Measurements from ENCODE around the gene GMPR. TPM values are rescaled to one million over a fixed set of nuclear protein-coding genes. Genes with fewer than 3 reads are reported as not detected.
A peak's percentile ranks its signal among the peaks of the same experiment; 100 is the strongest.

The GMPR gene
- total and polyA plus RNA-seq, 3 experiments from 2014 or later, result 0.66 to 1.4 (median 0.82) TPM

- Mint-ChIP-seq H3K4me3 (no peak overlapping the region), H3K36me3 (peaks cover 0 to 37% (median 7%) of the 10 kb centered on the region in 3 donors), H3K27me3 (peaks cover 0 to 2% of the 10 kb centered on the region in 2 donors), H3K9me3 (no peaks in the 10 kb centered on the region), H3K27ac (no peak overlapping the region), H3K4me1 (peaks cover 6 to 16% (median 16%) of the 10 kb centered on the region in 3 donors)
- H3K36me3 ChIP-seq (ENCODE audit: insufficient read depth, low read length), result no peaks in the 10 kb centered on the region
- ChIA-PET CTCF (interaction anchor here (0.6 to 6.3 kb wide), 20 partner anchors 8 to 634 kb away, joined by 3 to 120 read pairs (median 3); partner anchors contain the start of gene ATXN1), POLR2A (interaction anchor here (0.8 to 1.0 kb wide), 2 partner anchors 10 to 431 kb away, joined by 3 read pairs; no protein-coding TSS in a partner anchor)
- H3K4me1 ChIP-seq (ENCODE audit: insufficient read depth, low read length), result peaks cover 13% of the 10 kb centered on the region
- peak; percentile 70 to 83 (median 71) for DNase-seq
- no peaks in the 10 kb centered on the region for H3K9me3 ChIP-seq (ENCODE audit: low read length)
- no peak overlapping the region for H3K27ac ChIP-seq (ENCODE audit: low read depth, low read length)
- no peak overlapping the region for H3K4me3 ChIP-seq (ENCODE audit: low read length)
- H3K27me3 ChIP-seq (ENCODE audit: insufficient read depth, low read length, poor library complexity, severe bottlenecking), result no peaks in the 10 kb centered on the region
Observed at GRCh38 chr6:16332175-16332542, 93.8 kb downstream of the GMPR start.

- POLR2A ChIA-PET, result interaction anchor here (1.0 kb wide), 1 partner anchor 14 kb away, joined by 4 read pairs; no protein-coding TSS in a partner anchor
- no peak overlapping the region for H3K27ac ChIP-seq (ENCODE audit: low read depth, low read length)
- peaks cover 13% of the 10 kb centered on the region for H3K4me1 ChIP-seq (ENCODE audit: insufficient read depth, low read length)
Observed at GRCh38 chr6:16333580-16333979, 95.2 kb downstream of the GMPR start.

GRCh38 chr6:16334671-16335070 is 96.3 kb downstream of the GMPR start:
- CTCF ChIA-PET, result interaction anchor here (1.0 to 6.3 kb wide), 4 partner anchors 11 to 437 kb away, joined by 3 to 120 read pairs (median 16); no protein-coding TSS in a partner anchor
- DNase-seq, result no peak

More at GRCh38 chr6:16333580-16333979, 95.2 kb downstream of the GMPR start:
- Mint-ChIP-seq H3K27me3 (no peaks in the 10 kb centered on the region), H3K27ac (peak overlapping the region in 6 of 8 donors; percentile 28 to 73 (median 40)), H3K4me1 (peaks cover 4 to 16% (median 11%) of the 10 kb centered on the region in 3 donors), H3K4me3 (no peak overlapping the region), H3K36me3 (peaks cover 0 to 28% (median 5%) of the 10 kb centered on the region in 3 donors), H3K9me3 (no peaks in the 10 kb centered on the region)
- Histone ChIP-seq H3K4me3 (ENCODE audit: low read length) (no peak overlapping the region), H3K36me3 (ENCODE audit: insufficient read depth, low read length) (no peaks in the 10 kb centered on the region), H3K9me3 (ENCODE audit: low read length) (no peaks in the 10 kb centered on the region), H3K27me3 (ENCODE audit: insufficient read depth, low read length, poor library complexity, severe bottlenecking) (no peaks in the 10 kb centered on the region)
- CTCF ChIA-PET, result interaction anchor here (0.9 to 6.3 kb wide), 11 partner anchors 10 to 438 kb away, joined by 3 to 120 read pairs (median 3); partner anchors contain the start of gene ATXN1
- DNase-seq, result no peak

DNA sequence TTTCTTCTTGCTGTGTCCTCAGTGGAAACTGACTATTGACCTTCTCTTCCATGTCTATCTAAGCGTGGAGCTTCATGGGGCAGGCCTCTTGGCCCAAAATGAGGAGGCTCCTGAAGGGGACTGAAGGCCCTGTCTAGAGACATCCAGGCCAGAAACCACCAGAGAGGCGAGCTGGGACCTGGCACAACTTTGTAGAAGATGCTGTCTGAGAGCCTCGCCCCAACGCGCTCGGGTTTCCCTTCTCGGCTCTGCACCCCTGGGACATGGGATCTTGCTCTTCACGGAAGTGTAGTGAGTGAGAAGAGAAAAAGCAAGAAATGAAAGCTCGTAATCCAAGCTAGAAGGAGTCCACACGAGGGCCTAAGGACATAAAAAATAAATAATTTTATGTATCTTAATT is 96.8 kb downstream of the GMPR start:
- POLR2A ChIA-PET, result no interaction called here
- Mint-ChIP-seq H3K4me1 (peaks cover 0 to 11% (median 4%) of the 10 kb centered on the region in 3 donors), H3K4me3 (no peak overlapping the region), H3K9me3 (no peaks in the 10 kb centered on the region), H3K27me3 (no peaks in the 10 kb centered on the region), H3K27ac (peak overlapping the region in 6 of 8 donors; percentile 2 to 64 (median 16)), H3K36me3 (peaks cover 0 to 19% (median 5%) of the 10 kb centered on the region in 3 donors)
- Histone ChIP-seq H3K9me3 (ENCODE audit: low read length) (no peaks in the 10 kb centered on the region), H3K27ac (ENCODE audit: low read depth, low read length) (no peak overlapping the region), H3K27me3 (ENCODE audit: insufficient read depth, low read length, poor library complexity, severe bottlenecking) (no peaks in the 10 kb centered on the region), H3K36me3 (ENCODE audit: insufficient read depth, low read length) (no peaks in the 10 kb centered on the region), H3K4me3 (ENCODE audit: low read length) (no peak overlapping the region), H3K4me1 (ENCODE audit: insufficient read depth, low read length) (peaks cover 13% of the 10 kb centered on the region)
- CTCF ChIA-PET, result interaction anchor here (1.0 to 6.3 kb wide), 2 partner anchors 14 to 177 kb away, joined by 3 to 120 read pairs; no protein-coding TSS in a partner anchor
- DNase-seq, result no peak

More at GRCh38 chr6:16334671-16335070, 96.3 kb downstream of the GMPR start:
- H3K4me3 Mint-ChIP-seq, result no peak overlapping the region
- H3K27me3 Mint-ChIP-seq, result no peaks in the 10 kb centered on the region
- Histone ChIP-seq H3K9me3 (ENCODE audit: low read length) (no peaks in the 10 kb centered on the region), H3K27ac (ENCODE audit: low read depth, low read length) (no peak overlapping the region), H3K4me3 (ENCODE audit: low read length) (no peak overlapping the region), H3K36me3 (ENCODE audit: insufficient read depth, low read length) (no peaks in the 10 kb centered on the region), H3K27me3 (ENCODE audit: insufficient read depth, low read length, poor library complexity, severe bottlenecking) (no peaks in the 10 kb centered on the region), H3K4me1 (ENCODE audit: insufficient read depth, low read length) (peaks cover 13% of the 10 kb centered on the region)
- no peaks in the 10 kb centered on the region for H3K9me3 Mint-ChIP-seq
- H3K36me3 Mint-ChIP-seq, result peaks cover 0 to 21% (median 5%) of the 10 kb centered on the region in 3 donors
- POLR2A ChIA-PET, result no interaction called here
- H3K27ac Mint-ChIP-seq, result peak overlapping the region in 6 of 8 donors; percentile 2 to 66 (median 56)
- peaks cover 0 to 10% (median 4%) of the 10 kb centered on the region in 3 donors for H3K4me1 Mint-ChIP-seq

DNA sequence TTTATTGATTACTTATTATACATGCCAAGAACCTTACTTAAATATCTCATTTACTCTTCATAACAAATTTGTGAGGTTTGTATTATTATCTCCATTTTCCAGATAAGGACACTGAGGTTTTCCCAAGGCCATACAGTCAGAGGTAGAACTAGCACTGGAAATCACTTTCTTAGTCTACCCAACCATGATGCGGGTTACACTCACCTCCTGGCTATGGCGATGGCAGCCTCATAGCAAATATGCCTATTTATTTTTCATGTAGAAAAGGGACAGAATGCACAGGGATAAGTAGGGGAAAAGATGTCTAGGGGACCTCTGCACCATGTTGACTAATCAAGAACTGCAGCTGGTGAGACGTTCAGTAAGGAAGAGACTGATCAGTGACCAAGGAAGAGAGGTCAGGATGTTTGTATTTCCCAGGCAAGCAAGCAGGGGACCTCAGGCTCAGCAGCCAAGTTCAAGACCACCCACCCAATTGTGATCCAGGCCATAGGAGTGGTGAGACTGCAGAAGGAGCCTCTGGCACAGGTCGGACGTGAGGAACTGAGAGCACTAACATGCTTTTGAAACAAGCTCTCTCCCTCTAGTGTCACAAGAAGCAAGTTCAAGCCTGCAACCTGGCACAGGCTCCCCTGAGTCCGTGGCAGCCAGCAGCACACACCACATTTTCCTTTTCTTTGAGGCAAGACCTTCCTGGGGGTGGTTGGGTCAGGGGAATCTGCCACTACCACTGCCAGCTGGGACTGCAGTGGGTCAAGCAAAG is 97.8 kb downstream of the GMPR start:
- Mint-ChIP-seq H3K36me3 (peaks cover 0 to 20% (median 5%) of the 10 kb centered on the region in 3 donors), H3K27ac (peak overlapping the region in 6 of 8 donors; percentile 4 to 73 (median 52)), H3K4me3 (no peak overlapping the region), H3K4me1 (peaks cover 0 to 17% (median 2%) of the 10 kb centered on the region in 3 donors), H3K27me3 (no peaks in the 10 kb centered on the region), H3K9me3 (no peaks in the 10 kb centered on the region)
- Histone ChIP-seq H3K36me3 (ENCODE audit: insufficient read depth, low read length) (no peaks in the 10 kb centered on the region), H3K27ac (ENCODE audit: low read depth, low read length) (no peak overlapping the region), H3K27me3 (ENCODE audit: insufficient read depth, low read length, poor library complexity, severe bottlenecking) (no peaks in the 10 kb centered on the region), H3K4me3 (ENCODE audit: low read length) (no peak overlapping the region), H3K4me1 (ENCODE audit: insufficient read depth, low read length) (peaks cover 12% of the 10 kb centered on the region), H3K9me3 (ENCODE audit: low read length) (no peaks in the 10 kb centered on the region)
- ChIA-PET CTCF (interaction anchor here (1.6 to 6.3 kb wide), 2 partner anchors 12 to 15 kb away, joined by 4 to 120 read pairs; no protein-coding TSS in a partner anchor), POLR2A (no interaction called here)
- no peak for DNase-seq

DNA sequence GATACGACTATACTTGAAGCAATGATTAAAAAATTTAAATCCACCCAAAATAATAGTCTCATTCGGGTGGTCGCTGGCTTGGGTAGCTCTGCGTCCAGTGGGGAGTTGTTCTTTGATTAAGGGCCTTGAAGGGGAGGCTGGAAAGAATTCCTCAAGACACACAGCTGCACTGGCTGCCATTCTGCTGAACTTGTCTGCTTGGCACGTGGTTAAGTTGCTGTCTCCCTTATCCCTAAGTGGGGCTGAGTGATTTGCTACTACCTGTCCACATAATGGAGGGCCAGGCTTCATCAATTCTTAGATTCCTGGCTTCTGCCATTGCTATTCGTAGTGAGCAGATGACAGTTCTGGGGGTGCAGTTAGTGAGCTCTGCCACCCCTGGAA is 98.5 kb downstream of the GMPR start:
- Mint-ChIP-seq H3K4me1 (peaks cover 0 to 17% (median 2%) of the 10 kb centered on the region in 3 donors), H3K27me3 (no peaks in the 10 kb centered on the region), H3K4me3 (no peak overlapping the region), H3K9me3 (no peaks in the 10 kb centered on the region), H3K36me3 (peaks cover 0 to 20% (median 5%) of the 10 kb centered on the region in 3 donors), H3K27ac (peak overlapping the region in 3 of 8 donors; percentile 41 to 79 (median 46))
- Histone ChIP-seq H3K27ac (ENCODE audit: low read depth, low read length) (no peak overlapping the region), H3K4me3 (ENCODE audit: low read length) (no peak overlapping the region), H3K4me1 (ENCODE audit: insufficient read depth, low read length) (peaks cover 5% of the 10 kb centered on the region), H3K9me3 (ENCODE audit: low read length) (no peaks in the 10 kb centered on the region), H3K36me3 (ENCODE audit: insufficient read depth, low read length) (no peaks in the 10 kb centered on the region), H3K27me3 (ENCODE audit: insufficient read depth, low read length, poor library complexity, severe bottlenecking) (no peaks in the 10 kb centered on the region)
- no peak for DNase-seq
- ChIA-PET CTCF (interaction anchor here (1.6 kb wide), 1 partner anchor 11 kb away, joined by 4 read pairs; no protein-coding TSS in a partner anchor), POLR2A (no interaction called here)

DNA sequence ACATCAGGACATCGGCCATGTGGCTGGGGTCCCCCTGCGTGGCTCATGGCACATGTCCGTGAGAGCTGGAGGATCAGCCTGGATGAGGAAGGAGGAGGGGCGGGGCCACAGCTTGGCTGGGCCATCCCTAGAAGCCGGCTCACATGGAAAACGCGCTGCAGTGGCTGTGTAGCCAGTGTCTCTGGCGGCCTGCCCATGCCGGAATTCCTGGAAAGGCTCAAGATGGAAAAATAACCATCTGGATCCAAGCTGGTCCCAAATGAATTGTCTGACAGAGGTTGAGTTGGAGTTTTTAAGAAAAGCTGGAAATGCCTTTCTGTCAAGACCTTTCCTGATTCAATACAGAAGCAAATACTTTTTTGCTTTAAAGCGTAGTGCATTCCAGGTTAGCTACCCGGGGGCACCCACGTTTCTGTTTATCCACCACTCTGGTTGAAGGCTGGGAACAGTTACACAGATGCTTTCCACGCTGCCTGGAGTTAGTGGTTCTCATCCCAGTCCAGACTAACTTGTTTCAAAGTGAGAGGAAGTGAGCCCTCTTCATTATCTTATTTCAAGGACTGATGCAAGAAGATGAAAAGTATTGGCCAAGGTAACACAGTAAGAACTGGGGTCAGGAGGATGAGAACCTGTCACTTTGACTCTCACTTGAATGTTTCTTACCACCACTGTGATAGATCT is 99.0 kb downstream of the GMPR start:
- Mint-ChIP-seq H3K4me3 (no peak overlapping the region), H3K27me3 (no peaks in the 10 kb centered on the region), H3K36me3 (peaks cover 0 to 20% (median 5%) of the 10 kb centered on the region in 3 donors), H3K9me3 (no peaks in the 10 kb centered on the region), H3K27ac (peak overlapping the region in 4 of 8 donors; percentile 31 to 79 (median 44)), H3K4me1 (peaks cover under 1 to 18% (median 2%) of the 10 kb centered on the region in 3 donors)
- H3K9me3 ChIP-seq (ENCODE audit: low read length), result no peaks in the 10 kb centered on the region
- H3K27me3 ChIP-seq (ENCODE audit: insufficient read depth, low read length, poor library complexity, severe bottlenecking), result no peaks in the 10 kb centered on the region
- no peaks in the 10 kb centered on the region for H3K36me3 ChIP-seq (ENCODE audit: insufficient read depth, low read length)
- no peak for DNase-seq
- ChIA-PET CTCF (interaction anchor here (1.6 kb wide), 1 partner anchor 11 kb away, joined by 4 read pairs; no protein-coding TSS in a partner anchor), POLR2A (no interaction called here)
- no peaks in the 10 kb centered on the region for H3K4me1 ChIP-seq (ENCODE audit: insufficient read depth, low read length)
- no peak overlapping the region for H3K4me3 ChIP-seq (ENCODE audit: low read length)
- no peak overlapping the region for H3K27ac ChIP-seq (ENCODE audit: low read depth, low read length)
